Endothelial cell of umbilical vein (primary cell): ENCODE measurements around the gene NFE2L1. TPM values are rescaled to one million over a fixed set of nuclear protein-coding genes. Genes with fewer than 3 reads are reported as not detected.
A peak's percentile ranks its signal among the peaks of the same experiment; 100 is the strongest.

ENCODE experiments used
- BruUV-seq: library from RNA; stranded (reverse); fragments of 400-500 nt; replicated peaks from 2 replicates; lab custom pipeline; 2021; lab: Mats Ljungman, UMichigan
- CTCF ChIA-PET: fragments of 300-600, 350-600 bp; sonication (Branson Sonifier 250); formaldehyde crosslinking; loops from one replicate; lab custom pipeline; 2021; ENCODE audit warnings: antibody characterized with exemption, inconsistent platforms; lab: Charles Lee
- POLR2A ChIA-PET: fragments of 300-600, 350-600 bp; sonication (Branson Sonifier 250); formaldehyde crosslinking; loops from one replicate; lab custom pipeline; 2021; ENCODE audit warnings: antibody characterized with exemption, inconsistent platforms; lab: Charles Lee
- DNase-seq: peaks from one replicate; pipeline ENCODE4 v3.0.0-alpha.2; 2011; ENCODE audit warnings: low read depth, low spot score
- FAIRE-seq: peaks from 2 replicates; lab custom pipeline; 2011; peaks lifted over from hg19 to GRCh38; lab: Jason Lieb, UNC
- H2AFZ ChIP-seq: 2 replicates; pipeline ENCODE4 v1.6.0; 2012; ENCODE audit warnings: low read depth, low read length, control low read depth, inconsistent platforms
- H3K27ac ChIP-seq: 2 replicates; pipeline ENCODE4 v1.5.1; 2011; ENCODE audit warnings: low read depth, mild to moderate bottlenecking, control low read depth, low read length, moderate library complexity; ENCODE audit not compliant: insufficient read depth
- H3K27me3 ChIP-seq, 2 experiments: 2 replicates each; pipeline versions ENCODE4 v1.6.0 to v1.6.1; 2011; ENCODE audit warnings: low read length in 2 of 2, mixed read lengths in 1 of 2; ENCODE audit not compliant: control insufficient read depth in 2 of 2, insufficient read depth in 2 of 2
- H3K36me3 ChIP-seq, 2 experiments: 2 replicates in 1 of 2; 3 replicates in 1 of 2; pipeline ENCODE4 v1.5.1; 2011; ENCODE audit warnings: low read length in 2 of 2, mild to moderate bottlenecking in 1 of 2, moderate library complexity in 1 of 2; ENCODE audit not compliant: control insufficient read depth in 2 of 2, insufficient read depth in 2 of 2; ENCODE audit errors: extremely low read depth in 1 of 2
- H3K4me1 ChIP-seq: 3 replicates; pipeline ENCODE4 v1.5.1; 2011; ENCODE audit warnings: mild to moderate bottlenecking, low read length; ENCODE audit not compliant: control insufficient read depth, insufficient read depth; ENCODE audit errors: extremely low read depth
- H3K4me2 ChIP-seq: 2 replicates; pipeline ENCODE4 v1.6.1; 2011; ENCODE audit warnings: low read length, control low read depth, mixed read lengths; ENCODE audit not compliant: insufficient read depth
- H3K4me3 ChIP-seq, 3 experiments: fragments of 200-600 bp in 1 of 3; sonication (generic), shearing (Covaris generic) in 1 of 3; replicated peaks in 1 of 3; 2 replicates each; pipeline ENCODE4 v1.5.1; 2011 to 2016; ENCODE audit warnings: control low read depth in 3 of 3, low read length in 3 of 3, mild to moderate bottlenecking in 2 of 3, inconsistent platforms in 1 of 3, low read depth in 1 of 3, moderate library complexity in 1 of 3; ENCODE audit not compliant: insufficient read depth in 1 of 3
- H3K79me2 ChIP-seq: 2 replicates; pipeline ENCODE4 v1.6.0; 2012; ENCODE audit warnings: low read length, inconsistent platforms; ENCODE audit not compliant: control insufficient read depth, insufficient read depth
- H3K9ac ChIP-seq: replicated peaks from 2 replicates; pipeline ENCODE3; 2011; ENCODE audit warnings: low read length, control low read depth; ENCODE audit not compliant: insufficient read depth; ENCODE audit errors: extremely low read depth
- H3K9me1 ChIP-seq: replicated peaks from 3 replicates; pipeline ENCODE4 v1.6.0; 2011; ENCODE audit warnings: mild to moderate bottlenecking, low read length; ENCODE audit not compliant: control insufficient read depth, insufficient read depth; ENCODE audit errors: extremely low read depth
- H3K9me3 ChIP-seq: replicated peaks from 2 replicates; pipeline ENCODE4 v1.5.1; 2012; ENCODE audit warnings: low read length, inconsistent platforms; ENCODE audit not compliant: control insufficient read depth, insufficient read depth
- H4K20me1 ChIP-seq: replicated peaks from 2 replicates; pipeline ENCODE3; 2011; ENCODE audit warnings: mild to moderate bottlenecking, low read length; ENCODE audit not compliant: control insufficient read depth, insufficient read depth; ENCODE audit errors: extremely low read depth
- CTCF ChIP-seq, 2 donors: IDR thresholded peaks; 1 replicate in 1 of 2; 2 replicates in 1 of 2; pipeline ENCODE4 v1.5.1; 2011; ENCODE audit warnings: low read length in 2 of 2, mild to moderate bottlenecking in 2 of 2, moderate library complexity in 2 of 2, control low read depth in 1 of 2, inconsistent platforms in 1 of 2, low read depth in 1 of 2; ENCODE audit not compliant: insufficient read depth in 1 of 2; ENCODE audit errors: extremely low read depth in 1 of 2
- EZH2 ChIP-seq: IDR thresholded peaks from 2 replicates; pipeline ENCODE4 v1.6.1; 2012; ENCODE audit warnings: borderline replicate concordance, low read depth, mild to moderate bottlenecking, moderate library complexity, low read length, inconsistent platforms; ENCODE audit not compliant: severe bottlenecking
- FOS ChIP-seq: IDR thresholded peaks from 2 replicates; pipeline ENCODE4 v1.6.1; 2011; ENCODE audit warnings: mild to moderate bottlenecking, low read length, moderate library complexity, borderline replicate concordance; ENCODE audit not compliant: insufficient read depth
- GATA2 ChIP-seq: IDR thresholded peaks from 2 replicates; pipeline ENCODE4 v1.7.0; 2011; ENCODE audit warnings: low read depth, mild to moderate bottlenecking, moderate library complexity, mixed read lengths, low read length; ENCODE audit not compliant: insufficient read length, insufficient read depth
- JUN ChIP-seq: IDR thresholded peaks from 2 replicates; pipeline ENCODE4 v1.6.1; 2011; ENCODE audit warnings: borderline replicate concordance, low read depth; ENCODE audit not compliant: insufficient read length, insufficient read depth
- MAX ChIP-seq: IDR thresholded peaks from 2 replicates; pipeline ENCODE4 v1.6.1; 2011; ENCODE audit not compliant: insufficient read depth, insufficient read length
- MYC ChIP-seq: IDR thresholded peaks from one replicate; pipeline ENCODE4 v1.6.1; 2011; ENCODE audit warnings: mild to moderate bottlenecking, low read depth, low read length
- POLR2A ChIP-seq: IDR thresholded peaks from 2 replicates; pipeline ENCODE4 v1.6.1; 2012; ENCODE audit warnings: low read depth, mild to moderate bottlenecking, control low read depth, low read length
- POLR2AphosphoS5 ChIP-seq: IDR thresholded peaks from 2 replicates; pipeline ENCODE4 v1.6.1; 2012; ENCODE audit warnings: low read depth, mild to moderate bottlenecking, control low read depth, low read length, moderate library complexity; ENCODE audit not compliant: insufficient read depth
- dilution Hi-C: fragments of 300-500 bp; cut with MboI; formaldehyde crosslinking; loops from one replicate; pipeline ENCODE4 v1.15.0; 2019; ENCODE audit warnings: low sequenced_read_pairs; ENCODE audit not compliant: extremely low pct_ligation_motif_present
- intact Hi-C: fragments of 100-400 bp; cut with micrococcal nuclease; formaldehyde crosslinking; loops from one replicate; pipeline ENCODE4 v1.10.0; 2022
- polyA plus RNA-seq, 4 experiments: library from polyadenylated mRNA; depleted of rRNA in 3 of 4; stranded (reverse) in 3 of 4; unstranded in 1 of 4; fragments of >200 nt; gene quantifications; 2 replicates each; pipeline versions ENCODE4 v1.2.1 to v1.2.3, GENCODE V29; 2011 to 2012; ENCODE audit warnings: missing spikeins in 1 of 4
- total RNA-seq: library from RNA; stranded (reverse); gene quantifications from 2 replicates; pipeline ENCODE4 v1.2.3, GENCODE V29; 2021

Gene NFE2L1
- total and polyA plus RNA-seq, 2 donors (not counting 3 experiments of a cell fraction or from before 2014, with no cell fraction given), result 187 to 236 TPM

DNA sequence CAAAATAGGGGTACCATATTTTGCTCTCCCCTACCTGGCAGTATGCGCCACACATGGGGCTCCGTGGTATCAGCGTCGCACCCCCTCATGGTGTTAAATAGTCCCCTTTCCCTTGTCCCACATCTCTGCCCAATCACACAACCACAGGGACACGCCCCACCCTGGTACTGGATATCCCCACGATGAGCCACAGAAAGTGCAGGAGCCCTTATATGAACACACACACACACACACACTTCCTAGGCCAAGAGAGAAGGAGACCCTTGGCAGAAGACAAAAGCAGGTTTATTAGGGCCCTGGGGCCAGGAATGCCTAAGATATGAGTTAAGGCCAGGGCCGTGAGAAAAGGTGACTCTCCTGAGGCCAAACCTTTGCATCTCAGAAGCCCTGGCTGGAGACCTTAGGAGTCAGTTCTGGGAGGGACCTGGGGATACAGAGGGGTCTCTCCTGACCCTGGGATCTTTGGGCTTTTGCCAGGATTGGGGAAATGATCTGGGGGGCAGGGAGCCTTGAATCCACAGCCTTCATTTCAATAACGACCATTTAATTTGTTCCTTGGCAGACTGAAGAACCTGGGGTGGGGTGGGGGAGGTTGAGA is 22.2 kb upstream of the NFE2L1 start:
- no peak overlapping the region for H2AFZ ChIP-seq
- no peaks in the 10 kb centered on the region for H3K36me3 ChIP-seq
- no peak overlapping the region for H3K9ac ChIP-seq
- CTCF ChIA-PET, result interaction anchor here (0.6 to 7.3 kb wide), 40 partner anchors 8 to 927 kb away, joined by 3 to 210 read pairs (median 4); partner anchors contain the start of genes CBX1, CDK5RAP3, HOXB6 and NFE2L1
- H3K4me3 ChIP-seq, result no peak overlapping the region
- H3K79me2 ChIP-seq, result no peaks in the 10 kb centered on the region
- BruUV-seq, result no TSS peak
- H3K27ac ChIP-seq, result no peak overlapping the region
- no peak for FAIRE-seq
- H3K9me3 ChIP-seq, result no peaks in the 10 kb centered on the region
- POLR2A ChIA-PET, result interaction anchor here (0.6 to 1.3 kb wide), 4 partner anchors 15 to 70 kb away, joined by 3 to 6 read pairs (median 5); partner anchors contain the start of gene NFE2L1
- dilution Hi-C loops (no loop called here), intact Hi-C loops (loop anchor here (1.0 to 10.0 kb wide), 10 partner anchors 22 to 592 kb away; partner anchors contain the start of genes CBX1 and NFE2L1)
- no peaks in the 10 kb centered on the region for H3K9me1 ChIP-seq
- no peaks in the 10 kb centered on the region for H4K20me1 ChIP-seq
- H3K4me1 ChIP-seq, result peaks cover 26% of the 10 kb centered on the region
- no peak for TF ChIP-seq POLR2AphosphoS5
- TF ChIP-seq FOS, result no peak
- no peak for TF ChIP-seq GATA2
- no peak for TF ChIP-seq MAX
- no peak for TF ChIP-seq POLR2A
- no peak for TF ChIP-seq EZH2
- no peak for TF ChIP-seq MYC
- TF ChIP-seq CTCF (IDR thresholded peaks at IDR 0.05; ENCODE audit: extremely low read depth in 1 of 2, insufficient read depth in 1 of 2, low read depth in 1 of 2, low read length in 2 of 2), result no peak
- no peak for TF ChIP-seq JUN
- peak; percentile 12 for DNase-seq
- H3K27me3 ChIP-seq, result no peaks in the 10 kb centered on the region
- H3K4me2 ChIP-seq, result peak overlapping the region; percentile 53
